Endodermal cell (in vitro differentiated cells): ENCODE data around the gene S100A2. TPM values are rescaled to one million over a fixed set of nuclear protein-coding genes. Genes with fewer than 3 reads are reported as not detected.
A peak's percentile ranks its signal among the peaks of the same experiment; 100 is the strongest.

Experiments used
- DNase-seq: peaks from one replicate; pipeline ENCODE4 v3.0.0-alpha.2; 2017
- H3K27ac ChIP-seq: 2 replicates; pipeline ENCODE4 v1.5.1; 2013; ENCODE audit warnings: mild to moderate bottlenecking, low read depth, low read length, moderate library complexity
- H3K27me3 ChIP-seq: 2 replicates; pipeline ENCODE4 v1.6.1; 2013; ENCODE audit warnings: mild to moderate bottlenecking, low read length, moderate library complexity; ENCODE audit not compliant: insufficient read depth, control insufficient read depth, poor library complexity, severe bottlenecking
- H3K36me3 ChIP-seq: 2 replicates; pipeline ENCODE4 v1.7.0; 2013; ENCODE audit warnings: mild to moderate bottlenecking, low read length, moderate library complexity; ENCODE audit not compliant: control insufficient read depth, insufficient read depth
- H3K4me1 ChIP-seq: one replicate; pipeline ENCODE4 v1.7.0; 2013; ENCODE audit warnings: low read length; ENCODE audit not compliant: control insufficient read depth, insufficient read depth
- H3K4me3 ChIP-seq: 2 replicates; pipeline ENCODE4 v1.5.1; 2013; ENCODE audit warnings: mild to moderate bottlenecking, low read length, moderate library complexity
- H3K9ac ChIP-seq: 2 replicates; pipeline ENCODE4 v1.6.1; 2013; ENCODE audit warnings: mild to moderate bottlenecking, low read length, moderate library complexity; ENCODE audit not compliant: poor library complexity, severe bottlenecking; ENCODE audit errors: extremely low read depth
- H3K9me3 ChIP-seq: 2 replicates; pipeline ENCODE4 v1.6.1; 2013; ENCODE audit warnings: mild to moderate bottlenecking, low read length, moderate library complexity; ENCODE audit not compliant: control insufficient read depth
- H3K27ac Mint-ChIP-seq: 2 replicates; pipeline ENCODE4 v1.8.0; 2020; ENCODE audit warnings: mixed read lengths
- H3K27me3 Mint-ChIP-seq: 2 replicates; pipeline ENCODE4 v1.8.0; 2021; ENCODE audit warnings: mild to moderate bottlenecking, mixed read lengths; ENCODE audit not compliant: insufficient read depth
- H3K36me3 Mint-ChIP-seq: 2 replicates; pipeline ENCODE4 v1.8.0; 2020; ENCODE audit warnings: low read depth, mixed read lengths
- H3K4me1 Mint-ChIP-seq: 2 replicates; pipeline ENCODE4 v1.8.0; 2020; ENCODE audit warnings: mixed read lengths
- H3K4me3 Mint-ChIP-seq: 2 replicates; pipeline ENCODE4 v1.8.0; 2020; ENCODE audit warnings: mild to moderate bottlenecking, moderate library complexity, mixed read lengths
- H3K9me3 Mint-ChIP-seq: 2 replicates; pipeline ENCODE4 v1.8.0; 2020; ENCODE audit warnings: mild to moderate bottlenecking, mixed read lengths
- WGBS, 2 experiments: methylation state at CpG; one replicate each; pipeline versions ENCODE4 v1.1.5 to v1.1.7; 2013; ENCODE audit warnings: missing lambda C conversion rate in 2 of 2, mixed read lengths in 1 of 2; ENCODE audit not compliant: insufficient coverage in 1 of 2, insufficient read length in 1 of 2; 5-methylcytosine and 5-hydroxymethylcytosine counted together
- total RNA-seq, 2 donors: library from RNA; stranded (reverse); fragmentation: NEBNext Ultra II Directional in 1 of 2; extraction: Animal tissue kit (Norgen Biotek cat#: 25700) in 1 of 2; gene quantifications; 2 replicates in 1 of 2; 3 replicates in 1 of 2; pipeline ENCODE4 v1.2.1, GENCODE V29; 2021
- TF ChIP-seq, protein P1 (sequence below): fragments of 200-600 bp; sonication (generic); conservative IDR thresholded peaks from 2 replicates; pipeline ENCODE4 v1.5.0; 2021; ENCODE audit warnings: antibody characterized with exemption, mild to moderate bottlenecking

Gene S100A2
- total RNA-seq, 2 donors from 2014 or later: 0.92 to 3.1 TPM

DNA sequence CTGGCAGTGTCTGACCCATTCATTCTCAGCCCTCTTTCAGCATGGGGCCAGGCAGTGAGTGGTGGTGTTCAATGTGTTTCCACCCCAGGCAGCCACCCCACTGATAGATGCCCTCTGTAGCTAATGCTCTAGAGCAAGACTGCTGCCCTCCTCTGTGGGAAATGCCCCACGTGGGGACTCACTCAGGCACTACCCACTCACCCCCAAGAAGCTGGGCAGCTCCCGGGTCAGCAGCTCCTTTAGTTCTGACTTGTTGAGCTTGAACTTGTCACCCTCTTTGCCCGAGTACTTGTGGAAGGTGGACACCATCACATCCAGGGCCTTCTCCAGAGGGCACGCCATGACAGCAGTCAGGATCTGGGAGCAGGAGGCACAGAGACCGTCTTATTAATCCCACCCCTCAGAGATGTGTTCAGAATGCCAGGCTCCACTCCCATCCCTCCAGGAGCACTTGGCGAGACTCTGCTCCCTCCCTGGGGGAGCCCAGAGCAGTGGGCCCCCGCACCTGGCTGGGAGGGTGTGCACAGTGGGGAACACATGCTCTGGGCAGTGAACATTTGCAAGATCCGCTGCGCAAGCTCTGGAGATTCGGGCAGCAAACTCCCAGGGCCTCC lies 21.1 kb downstream of the S100A2 start:
- Mint-ChIP-seq H3K27ac (peak overlapping the region; percentile 82), H3K36me3 (no peaks in the 10 kb centered on the region), H3K4me3 (no peak overlapping the region), H3K4me1 (peaks cover 18% of the 10 kb centered on the region), H3K27me3 (peaks cover 2% of the 10 kb centered on the region), H3K9me3 (no peaks in the 10 kb centered on the region)
- H3K9ac ChIP-seq: peak overlapping the region; percentile 30
- H3K36me3 ChIP-seq: no peaks in the 10 kb centered on the region
- H3K9me3 ChIP-seq: no peaks in the 10 kb centered on the region
- H3K27me3 ChIP-seq: no peaks in the 10 kb centered on the region
- H3K27ac ChIP-seq: peak overlapping the region; percentile 59
- DNase-seq: no peak
- TF ChIP-seq, protein P1, sequence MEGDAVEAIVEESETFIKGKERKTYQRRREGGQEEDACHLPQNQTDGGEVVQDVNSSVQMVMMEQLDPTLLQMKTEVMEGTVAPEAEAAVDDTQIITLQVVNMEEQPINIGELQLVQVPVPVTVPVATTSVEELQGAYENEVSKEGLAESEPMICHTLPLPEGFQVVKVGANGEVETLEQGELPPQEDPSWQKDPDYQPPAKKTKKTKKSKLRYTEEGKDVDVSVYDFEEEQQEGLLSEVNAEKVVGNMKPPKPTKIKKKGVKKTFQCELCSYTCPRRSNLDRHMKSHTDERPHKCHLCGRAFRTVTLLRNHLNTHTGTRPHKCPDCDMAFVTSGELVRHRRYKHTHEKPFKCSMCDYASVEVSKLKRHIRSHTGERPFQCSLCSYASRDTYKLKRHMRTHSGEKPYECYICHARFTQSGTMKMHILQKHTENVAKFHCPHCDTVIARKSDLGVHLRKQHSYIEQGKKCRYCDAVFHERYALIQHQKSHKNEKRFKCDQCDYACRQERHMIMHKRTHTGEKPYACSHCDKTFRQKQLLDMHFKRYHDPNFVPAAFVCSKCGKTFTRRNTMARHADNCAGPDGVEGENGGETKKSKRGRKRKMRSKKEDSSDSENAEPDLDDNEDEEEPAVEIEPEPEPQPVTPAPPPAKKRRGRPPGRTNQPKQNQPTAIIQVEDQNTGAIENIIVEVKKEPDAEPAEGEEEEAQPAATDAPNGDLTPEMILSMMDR: no peak
- WGBS, 2 experiments: 82 to 83% methylated on average over 4 to 10 of the region's 10 CpGs
- no peak overlapping the region for H3K4me3 ChIP-seq
- H3K4me1 ChIP-seq: peaks cover 12% of the 10 kb centered on the region

DNA sequence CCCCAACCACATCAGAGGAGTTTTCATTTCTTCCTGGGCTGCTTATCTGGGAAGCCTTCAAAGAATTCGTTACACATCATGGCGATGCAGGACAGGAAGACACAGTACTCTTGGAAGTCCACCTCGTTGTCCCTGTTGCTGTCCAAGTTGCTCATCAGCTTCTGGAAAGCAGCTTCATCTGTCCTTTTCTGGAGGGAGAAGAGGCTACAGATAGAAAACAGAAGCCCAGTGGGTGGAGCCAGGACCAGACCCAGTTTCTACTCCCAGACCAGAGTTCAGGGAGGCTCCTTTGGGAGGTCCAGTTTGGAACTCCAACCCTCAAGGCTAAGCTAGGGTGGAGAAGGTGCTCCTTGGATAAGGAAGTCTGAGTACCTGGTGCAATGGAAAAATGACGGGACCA lies 21.9 kb downstream of the S100A2 start:
- no peak overlapping the region for H3K27ac Mint-ChIP-seq
- no peaks in the 10 kb centered on the region for H3K27me3 Mint-ChIP-seq
- H3K4me1 Mint-ChIP-seq: peaks cover 14% of the 10 kb centered on the region
- H3K27me3 ChIP-seq: no peaks in the 10 kb centered on the region
- no peak for DNase-seq
- no peaks in the 10 kb centered on the region for H3K9me3 Mint-ChIP-seq
- no peaks in the 10 kb centered on the region for H3K9me3 ChIP-seq
- H3K4me3 ChIP-seq: no peak overlapping the region
- no peaks in the 10 kb centered on the region for H3K36me3 Mint-ChIP-seq
- no peak overlapping the region for H3K9ac ChIP-seq
- TF ChIP-seq, protein P1: no peak
- H3K4me3 Mint-ChIP-seq: no peak overlapping the region
- no peak overlapping the region for H3K27ac ChIP-seq
- WGBS, 2 experiments: 86 to 100% methylated on average over 3 to 4 of the region's 4 CpGs
- H3K4me1 ChIP-seq: peaks cover 12% of the 10 kb centered on the region
- H3K36me3 ChIP-seq: no peaks in the 10 kb centered on the region

DNA sequence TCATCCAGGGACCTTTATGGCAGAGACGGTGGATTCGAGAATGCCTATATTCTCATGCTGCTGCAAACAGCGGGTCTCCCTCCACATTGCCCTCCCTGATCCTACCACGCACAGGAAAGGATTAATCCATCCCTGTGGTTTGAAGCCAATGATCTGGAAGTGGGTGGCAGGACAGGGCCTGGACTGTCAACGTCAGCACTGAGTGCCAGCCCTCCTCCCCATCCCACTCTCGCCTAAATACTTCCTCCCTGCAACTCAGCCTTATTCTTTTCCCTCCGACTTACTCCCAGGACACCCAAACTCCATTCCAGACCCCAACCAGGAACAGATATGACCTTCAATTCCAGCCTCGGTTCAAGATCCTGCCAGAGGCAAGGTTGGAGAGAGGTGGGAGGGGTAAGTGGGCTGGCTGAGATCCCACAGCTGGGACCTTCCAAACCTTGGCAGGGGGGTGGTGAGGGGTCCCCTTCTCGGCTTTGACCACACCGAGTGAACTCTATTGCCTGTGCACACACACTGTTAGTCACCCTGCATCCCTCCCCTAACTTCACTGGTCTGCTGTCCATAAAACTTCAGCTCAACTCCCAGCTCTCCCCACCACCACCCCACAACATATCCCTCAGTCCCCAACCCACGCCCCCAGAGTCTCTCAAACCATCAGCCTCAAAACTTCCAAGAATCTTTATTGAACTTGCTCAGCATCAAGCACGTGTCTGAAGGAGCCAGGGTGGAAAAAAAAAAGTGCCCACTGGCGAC lies 22.5 kb downstream of the S100A2 start:
- Mint-ChIP-seq H3K4me1 (peaks cover 18% of the 10 kb centered on the region), H3K27ac (no peak overlapping the region), H3K36me3 (no peaks in the 10 kb centered on the region), H3K4me3 (no peak overlapping the region), H3K9me3 (no peaks in the 10 kb centered on the region), H3K27me3 (no peaks in the 10 kb centered on the region)
- TF ChIP-seq, protein P1: no peak
- 94 to 95% methylated on average over 5 to 13 of the region's 13 CpGs for WGBS, 2 experiments
- DNase-seq: no peak
- Histone ChIP-seq H3K9ac (no peak overlapping the region), H3K9me3 (no peaks in the 10 kb centered on the region), H3K27ac (no peak overlapping the region), H3K4me3 (no peak overlapping the region), H3K36me3 (no peaks in the 10 kb centered on the region), H3K27me3 (no peaks in the 10 kb centered on the region), H3K4me1 (peaks cover 12% of the 10 kb centered on the region)
